ENCODE results near the gene LIPT2.

LIPT2 gene

DNA sequence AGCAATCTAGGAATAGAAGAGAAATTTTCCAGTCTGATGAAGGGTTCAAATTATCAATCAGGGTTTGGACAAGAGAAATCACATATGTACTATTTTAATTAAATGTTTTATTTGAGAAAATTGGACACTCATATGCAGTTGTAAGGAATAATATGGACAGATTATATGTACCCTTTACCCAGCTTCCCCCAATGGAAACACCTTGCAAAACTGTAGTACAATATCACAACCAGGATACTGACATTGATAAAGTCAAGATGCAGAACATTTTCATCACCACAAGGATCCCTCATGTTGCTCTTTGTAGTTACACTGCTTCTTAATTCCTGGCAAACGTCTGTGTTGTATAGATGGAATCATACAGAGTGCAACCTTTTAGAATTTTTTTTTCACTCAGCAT, 1.4 kb upstream of the LIPT2 start:
- DNase-seq, result no peak

- DNase-seq, result no peak
Observed at GRCh38 chr11:74493791-74494630, 487 bp upstream of the LIPT2 start.

GRCh38 chr11:74492084-74492483, 1.4 kb downstream of the LIPT2 start:
- DNase-seq, result no peak

DNA sequence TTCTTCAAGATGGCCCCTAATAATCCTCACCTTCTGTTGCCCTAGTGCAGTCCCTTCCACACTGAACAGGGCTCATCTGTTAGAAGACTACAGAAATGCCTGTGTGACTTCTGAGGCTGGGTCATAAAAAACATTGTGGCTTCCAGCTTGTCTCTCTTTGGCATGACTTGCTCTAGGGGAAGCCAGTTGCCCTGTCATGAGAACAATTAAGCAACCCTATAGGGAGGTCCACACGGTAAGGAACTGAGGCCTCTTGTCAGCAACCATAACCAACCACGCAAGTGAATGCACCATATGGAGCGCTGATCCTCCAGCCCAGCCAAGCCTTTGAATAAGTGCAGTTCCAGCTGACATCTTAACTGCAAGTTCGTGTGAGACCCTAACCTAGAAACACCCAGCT, 2.6 kb downstream of the LIPT2 start:
- peak; percentile 71 for DNase-seq

GRCh38 chr11:74487875-74488274, 5.6 kb downstream of the LIPT2 start:
- no peak for DNase-seq

DNA sequence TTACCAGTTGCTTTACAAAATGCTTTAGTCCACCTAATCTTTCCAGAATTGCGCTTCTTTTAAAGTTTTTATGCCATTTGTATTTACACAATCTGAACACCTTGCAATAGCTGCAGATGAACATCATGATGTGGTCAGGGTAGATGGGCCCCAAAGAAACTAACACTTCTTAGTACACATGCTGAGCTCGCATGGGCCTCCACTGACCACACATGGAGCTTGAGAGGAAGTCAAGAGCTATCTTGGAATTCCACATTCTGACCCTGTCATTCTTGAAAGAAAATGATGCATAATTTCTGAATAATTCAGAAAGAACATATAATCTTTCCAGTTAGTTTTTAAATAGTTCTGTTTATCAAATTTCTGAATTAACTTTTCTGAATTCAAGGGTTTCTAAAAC, 7.7 kb downstream of the LIPT2 start:
- no peak for DNase-seq

DNA sequence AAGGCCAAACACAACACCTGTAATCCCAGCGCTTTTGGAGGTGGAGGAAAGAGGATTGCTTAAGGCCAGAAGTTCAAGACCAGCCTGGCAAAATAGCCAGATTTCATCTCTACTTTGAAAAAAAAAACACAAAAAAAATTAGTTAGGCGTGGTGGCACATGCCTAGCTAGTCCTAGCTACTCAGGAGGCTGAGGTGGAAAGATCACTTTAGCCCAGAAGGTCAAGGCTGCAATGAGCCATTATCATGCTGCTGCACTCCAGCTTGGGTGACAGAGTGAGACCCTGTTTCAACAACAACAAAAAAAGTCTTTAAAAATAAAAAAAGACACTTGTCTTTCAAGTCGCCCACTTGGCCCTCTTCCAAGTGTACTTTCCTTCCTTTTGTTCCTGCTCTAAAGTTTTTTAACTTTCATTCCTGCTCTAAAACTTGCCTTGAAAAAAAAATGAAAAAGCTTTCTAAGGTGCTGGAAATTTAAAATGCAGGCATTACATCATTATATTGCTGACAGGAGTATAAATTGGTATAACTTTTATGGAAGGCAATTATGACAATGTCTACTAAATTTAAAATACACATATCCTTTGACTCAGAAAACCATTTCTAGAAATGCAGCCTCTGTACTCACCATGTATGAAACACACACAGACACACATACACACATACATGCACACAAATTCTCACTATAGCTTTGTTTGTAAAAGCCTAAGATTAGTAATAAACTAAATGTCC, 12.7 kb downstream of the LIPT2 start:
- DNase-seq, result no peak

DNA sequence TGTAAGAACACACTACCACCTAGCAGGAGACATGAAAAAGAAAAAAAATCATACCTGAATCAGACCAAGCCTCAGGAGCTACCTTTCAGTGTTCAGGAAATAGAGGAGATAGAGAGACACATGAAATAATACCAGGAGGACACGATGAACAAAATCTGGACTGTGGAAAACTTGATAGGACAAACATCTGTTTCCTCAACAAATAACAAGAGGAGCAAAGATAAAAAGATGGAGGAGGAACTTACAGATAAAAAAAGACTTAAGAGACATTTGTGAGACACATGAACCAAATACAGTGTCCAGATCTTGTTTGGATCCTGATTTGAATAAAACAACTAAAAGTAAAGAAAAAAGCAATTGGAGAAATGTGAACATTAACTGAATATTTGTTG, 13.8 kb downstream of the LIPT2 start:
- DNase-seq, result no peak

DNA sequence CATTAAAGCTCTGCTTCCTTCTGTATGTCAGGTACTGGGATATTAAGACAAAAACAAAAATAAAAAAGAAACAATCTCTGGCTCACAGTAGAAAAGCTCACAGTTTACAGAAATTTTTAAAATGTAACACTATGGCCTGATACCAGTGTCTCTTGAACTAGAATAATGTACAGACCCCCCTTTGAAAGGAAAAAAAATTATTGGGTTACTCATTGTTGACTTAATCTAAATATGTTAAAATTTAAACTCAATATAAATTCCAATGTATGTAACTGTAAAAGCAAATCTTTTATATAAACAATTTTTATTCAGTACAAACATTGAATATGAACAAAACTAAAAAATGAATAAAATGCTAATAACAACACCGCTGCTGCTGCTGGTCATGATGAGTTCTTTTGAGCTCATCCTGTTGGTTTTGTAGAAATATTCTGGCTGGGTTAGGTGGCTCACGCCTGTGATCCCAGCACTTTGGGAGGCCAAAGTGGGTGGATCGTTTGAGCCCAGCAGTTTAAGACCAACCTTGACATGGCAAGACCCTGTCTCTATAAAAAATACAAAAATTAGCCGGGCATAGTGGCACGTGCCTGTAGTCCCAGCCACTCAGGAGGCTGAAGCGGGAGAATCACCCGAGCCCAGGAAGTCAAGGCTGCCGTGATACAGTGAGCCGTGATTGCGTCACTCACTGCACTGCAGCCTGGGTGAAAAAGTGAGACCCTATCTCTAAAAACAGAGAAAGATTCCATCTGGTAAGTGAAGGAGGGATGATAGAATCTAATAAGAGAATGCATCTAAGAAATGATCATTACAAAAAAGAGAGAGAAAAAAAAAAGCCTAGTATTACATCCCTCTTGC, 14.4 kb downstream of the LIPT2 start:
- no peak for DNase-seq

DNA sequence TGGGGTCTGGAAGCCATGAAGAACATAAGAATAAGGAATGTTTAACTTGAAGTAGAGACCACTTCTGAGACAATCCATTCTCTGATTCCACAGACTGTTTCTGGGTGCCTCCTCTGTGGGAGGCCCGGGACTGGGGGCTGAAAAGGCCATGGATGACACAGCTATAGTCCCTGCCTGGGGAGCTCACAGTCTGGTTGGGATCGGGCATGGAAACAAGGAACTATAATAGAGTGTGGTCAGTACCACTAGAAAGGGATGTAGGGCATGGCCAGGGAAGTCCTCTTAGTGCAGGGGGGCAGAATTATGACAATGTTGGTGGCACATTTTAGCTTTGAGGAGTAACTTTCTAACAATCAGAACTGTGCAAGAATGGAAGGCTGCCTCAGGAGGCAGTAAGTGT, 17.0 kb downstream of the LIPT2 start:
- DNase-seq, result no peak

GRCh38 chr11:74474316-74474715, 19.2 kb downstream of the LIPT2 start:
- DNase-seq, result no peak

GRCh38 chr11:74473382-74474173, 19.9 kb downstream of the LIPT2 start:
- DNase-seq, result peak; percentile 43

- no peak for DNase-seq
Observed at GRCh38 chr11:74471668-74472429, 21.7 kb downstream of the LIPT2 start.

DNA sequence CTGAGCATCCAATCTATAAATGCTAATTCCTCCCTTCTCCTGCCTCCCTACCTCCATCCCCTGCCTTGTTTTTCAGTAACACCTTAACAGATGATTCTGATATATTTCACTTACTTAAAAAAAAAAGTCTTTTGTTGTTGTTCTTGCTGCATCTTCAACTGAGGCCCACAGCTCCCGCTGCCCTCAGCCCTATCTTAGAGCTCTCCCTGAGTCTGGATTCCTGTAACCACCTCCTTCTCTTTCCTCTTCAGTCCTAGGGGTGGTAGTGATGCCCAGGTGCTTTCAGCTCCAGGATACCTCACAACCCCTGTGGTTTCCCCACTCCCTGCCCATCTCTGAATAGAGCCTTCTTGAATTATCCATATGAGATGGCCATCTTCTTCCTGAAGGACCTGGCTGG, 22.5 kb downstream of the LIPT2 start:
- DNase-seq, result no peak

DNA sequence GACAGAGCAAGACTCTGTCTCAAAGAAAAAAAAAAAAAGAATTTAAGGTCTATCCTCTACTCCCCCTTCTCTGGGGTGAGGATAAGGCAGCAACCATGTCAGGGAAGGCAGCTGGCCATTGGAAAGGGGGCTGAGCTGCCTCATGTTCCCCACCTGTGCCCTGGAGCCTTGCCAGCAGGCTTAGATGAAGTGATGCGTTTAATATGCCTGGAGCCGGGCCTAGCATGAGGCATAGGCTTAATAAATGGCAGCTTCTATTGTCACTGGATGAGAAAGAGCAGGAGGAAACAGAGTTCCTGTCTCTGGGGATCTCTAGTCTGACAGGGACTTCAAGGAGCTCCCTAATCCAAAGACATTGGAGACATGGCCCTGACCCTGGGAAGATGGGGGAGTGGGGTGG, 23.0 kb downstream of the LIPT2 start:
- no peak for DNase-seq

GRCh38 chr11:74468936-74469335, 24.6 kb downstream of the LIPT2 start:
- no peak for DNase-seq

DNA sequence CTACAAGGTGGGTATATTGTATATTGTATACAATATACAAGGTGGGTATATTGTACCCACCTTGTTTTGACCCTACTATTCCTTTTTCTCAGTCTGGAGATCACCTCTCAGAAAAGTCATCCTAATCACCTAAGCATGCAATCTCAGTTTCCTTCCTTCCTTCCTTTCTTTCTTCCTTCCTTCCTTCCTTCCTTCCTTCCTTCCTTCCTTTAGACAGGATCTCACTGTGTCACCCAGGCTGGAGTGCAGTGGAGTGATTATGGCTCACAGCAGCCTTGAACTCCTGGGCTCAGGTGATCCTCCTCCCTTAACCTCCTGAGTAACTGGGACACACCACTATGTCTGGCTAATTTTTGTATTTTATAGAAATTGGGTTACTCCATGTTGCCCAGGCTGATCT, 25.0 kb downstream of the LIPT2 start:
- DNase-seq, result no peak

DNA sequence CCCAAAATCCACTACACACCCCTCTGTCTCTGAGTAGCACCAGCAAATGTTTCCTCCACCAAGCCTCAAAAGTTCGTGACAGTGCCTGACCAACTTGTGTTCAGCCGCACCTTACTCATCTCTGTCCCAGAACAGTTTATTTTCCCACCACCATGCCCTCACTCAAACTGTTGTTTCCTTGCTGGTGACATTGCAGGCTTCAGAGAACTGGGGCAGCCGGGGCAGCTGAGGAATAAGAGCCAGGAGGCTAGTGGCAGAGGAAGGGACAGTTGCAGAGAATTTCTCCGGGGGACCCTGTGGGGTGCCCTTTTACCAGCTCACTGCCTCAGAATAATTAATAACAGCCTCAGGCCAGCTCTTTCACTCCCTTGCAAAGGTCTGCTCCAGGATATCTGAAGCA, 25.5 kb downstream of the LIPT2 start:
- no peak for DNase-seq

GRCh38 chr11:74466916-74467885, 26.3 kb downstream of the LIPT2 start, which contains the start of gene KCNE3:
Gene KCNE3 (minus strand): TSS chr11:74467549. CDS start chr11:74457563, 9,986 bp downstream.
- DNase-seq, result peak; percentile 20

GRCh38 chr11:74465291-74465708, 28.2 kb downstream of the LIPT2 start:
- DNase-seq, result no peak

Data from MV-4-11 (cell line).